Large intestine (tissue), 3 donors: Measurements from ENCODE around the gene MOB3C. TPM values are rescaled to one million over a fixed set of nuclear protein-coding genes. Genes with fewer than 3 reads are reported as not detected.
"Not testable (repeated sequence)": the region's sequence is repeated elsewhere in the genome, so short reads cannot be mapped to it uniquely, and the experiment has no call there.

Source experiments
- DNase-seq, 2 donors: peaks; one replicate each; pipeline versions ENCODE4 v3.0.0 to v3.0.0-alpha.2; 2013
- H3K27ac ChIP-seq: one replicate; pipeline ENCODE4 v1.5.1; 2013; ENCODE audit warnings: low read length
- H3K27me3 ChIP-seq: 2 replicates; pipeline ENCODE4 v1.6.1; 2013; ENCODE audit warnings: low read length; ENCODE audit not compliant: control insufficient read depth, insufficient read depth
- H3K36me3 ChIP-seq: 2 replicates; pipeline ENCODE4 v1.6.1; 2013; ENCODE audit warnings: low read length; ENCODE audit not compliant: control insufficient read depth, insufficient read depth
- H3K4me1 ChIP-seq: one replicate; pipeline ENCODE4 v1.6.1; 2013; ENCODE audit warnings: low read length; ENCODE audit not compliant: control insufficient read depth, insufficient read depth
- H3K4me3 ChIP-seq: one replicate; pipeline ENCODE4 v1.5.1; 2013; ENCODE audit warnings: low read length
- H3K9me3 ChIP-seq: one replicate; pipeline ENCODE4 v1.6.1; 2013; ENCODE audit warnings: mild to moderate bottlenecking, low read depth, low read length, moderate library complexity; ENCODE audit not compliant: control insufficient read depth
- WGBS: methylation state at CpG from one replicate; pipeline ENCODE4 v1.1.5; 2013; ENCODE audit warnings: low lambda C conversion rate; ENCODE audit not compliant: insufficient coverage; 5-methylcytosine and 5-hydroxymethylcytosine counted together
- polyA plus RNA-seq: library from polyadenylated mRNA; unstranded; fragments of 120-200 nt; gene quantifications from one replicate; pipeline ENCODE4 v1.2.1, GENCODE V29; 2013

The MOB3C gene
- polyA plus RNA-seq, 1 donor, result 15.6 TPM

DNA sequence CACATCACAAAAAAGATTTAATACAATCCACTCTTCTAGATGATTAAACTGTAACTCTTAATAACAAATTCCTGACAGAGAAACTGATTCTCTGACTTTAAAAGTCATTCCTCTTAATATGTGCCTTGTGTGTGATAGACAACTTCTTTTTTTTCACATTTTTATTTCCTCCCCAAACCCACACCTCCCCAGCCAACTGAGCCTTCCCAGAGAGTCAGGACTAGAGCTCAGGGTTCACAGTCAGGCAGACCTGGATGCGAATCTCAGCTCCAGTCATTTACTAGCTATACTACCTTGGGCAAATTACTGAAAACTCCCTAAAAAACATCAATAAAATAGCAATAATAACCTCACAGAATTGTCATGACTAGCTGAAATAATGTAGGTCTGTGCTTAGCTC is 37.4 kb upstream of the MOB3C start:
- peaks cover 35% of the 10 kb centered on the region for H3K36me3 ChIP-seq
- no peak overlapping the region for H3K4me3 ChIP-seq
- no CpG with 5 or more reads among the region's 1 CpG for WGBS
- H3K27ac ChIP-seq, result no peak overlapping the region
- H3K4me1 ChIP-seq, result peaks cover 8% of the 10 kb centered on the region
- no peak for DNase-seq
- no peaks in the 10 kb centered on the region for H3K27me3 ChIP-seq
- peaks cover 12% of the 10 kb centered on the region for H3K9me3 ChIP-seq

DNA sequence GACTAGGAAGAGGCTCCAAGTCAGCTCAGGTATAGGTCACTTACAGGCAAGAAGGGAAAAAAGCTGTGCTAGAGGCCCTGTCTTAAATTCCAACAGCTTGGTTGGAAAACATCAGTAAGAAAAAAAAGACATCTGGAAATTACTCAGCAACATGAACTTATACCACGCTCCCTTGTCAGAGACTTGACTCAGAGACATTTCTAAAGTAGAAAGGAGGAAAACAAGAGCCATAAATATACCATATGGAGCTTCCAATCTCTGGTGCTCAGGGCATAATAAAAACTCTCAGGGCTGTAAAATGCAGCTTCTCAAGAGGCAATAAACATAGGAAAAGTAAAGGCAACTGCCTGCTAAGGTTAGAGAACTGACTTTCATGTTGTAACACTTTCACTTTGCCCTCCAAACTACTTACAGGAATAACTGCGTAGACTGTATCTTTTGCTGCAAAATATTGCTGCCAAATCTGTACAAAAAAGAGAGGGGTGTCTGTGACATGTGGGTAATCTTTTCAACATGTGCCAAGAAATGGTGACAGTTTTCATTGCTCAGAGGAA is 36.9 kb upstream of the MOB3C start:
- H3K9me3 ChIP-seq, result peaks cover 12% of the 10 kb centered on the region
- no CpG with 5 or more reads among the region's 2 CpGs for WGBS
- no peaks in the 10 kb centered on the region for H3K27me3 ChIP-seq
- peaks cover 8% of the 10 kb centered on the region for H3K4me1 ChIP-seq
- no peak overlapping the region for H3K27ac ChIP-seq
- peak; percentile 63 to 84 for DNase-seq
- peaks cover 35% of the 10 kb centered on the region for H3K36me3 ChIP-seq
- H3K4me3 ChIP-seq, result no peak overlapping the region

GRCh38 chr1:46652321-46653100 is 35.9 kb upstream of the MOB3C start:
- no peak overlapping the region for H3K4me3 ChIP-seq
- peaks cover 8% of the 10 kb centered on the region for H3K4me1 ChIP-seq
- DNase-seq, result no peak
- H3K27me3 ChIP-seq, result no peaks in the 10 kb centered on the region
- peaks cover 36% of the 10 kb centered on the region for H3K36me3 ChIP-seq
- H3K9me3 ChIP-seq, result peaks cover 16% of the 10 kb centered on the region
- no peak overlapping the region for H3K27ac ChIP-seq
- 60% methylated on average over 2 of the region's 6 CpGs for WGBS

GRCh38 chr1:46651152-46651551 is 34.5 kb upstream of the MOB3C start:
- Histone ChIP-seq H3K36me3 (peaks cover 30% of the 10 kb centered on the region), H3K9me3 (peaks cover 16% of the 10 kb centered on the region)
- not testable (repeated sequence) for H3K4me1 ChIP-seq, H3K4me3 ChIP-seq, H3K27me3 ChIP-seq, DNase-seq, H3K27ac ChIP-seq
- no CpG with 5 or more reads among the region's 3 CpGs for WGBS

DNA sequence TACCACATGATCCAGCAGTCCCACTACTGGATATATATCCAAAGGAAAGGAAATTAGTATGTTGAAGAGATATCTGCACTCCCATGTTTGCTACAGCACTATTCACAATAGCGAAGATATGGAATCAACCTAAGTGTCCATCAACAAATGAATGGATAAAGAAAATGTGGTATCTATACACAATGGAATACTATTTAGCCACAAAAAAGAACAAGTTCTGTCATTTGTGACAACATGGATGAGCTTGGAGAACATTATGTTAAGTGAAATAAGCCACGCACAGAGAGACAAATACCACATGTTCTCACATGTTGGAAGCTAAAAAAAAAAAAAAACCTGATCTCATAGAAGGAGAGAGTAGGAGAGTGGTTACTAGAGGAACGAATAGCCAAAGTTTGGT is 33.9 kb upstream of the MOB3C start:
- peaks cover 8% of the 10 kb centered on the region for H3K4me1 ChIP-seq
- H3K9me3 ChIP-seq, result peaks cover 16% of the 10 kb centered on the region
- H3K27ac ChIP-seq, result no peak overlapping the region
- WGBS, result 100% methylated on average over 1 of the region's 3 CpGs
- H3K4me3 ChIP-seq, result no peak overlapping the region
- peaks cover 25% of the 10 kb centered on the region for H3K36me3 ChIP-seq
- no peaks in the 10 kb centered on the region for H3K27me3 ChIP-seq
- no peak for DNase-seq

GRCh38 chr1:46649764-46650163 is 33.2 kb upstream of the MOB3C start:
- H3K36me3 ChIP-seq, result peaks cover 21% of the 10 kb centered on the region

GRCh38 chr1:46647611-46648010 is 31.0 kb upstream of the MOB3C start:
- Histone ChIP-seq H3K36me3 (peaks cover 24% of the 10 kb centered on the region), H3K9me3 (peaks cover 16% of the 10 kb centered on the region), H3K27ac (no peak overlapping the region), H3K27me3 (no peaks in the 10 kb centered on the region), H3K4me1 (no peaks in the 10 kb centered on the region), H3K4me3 (no peak overlapping the region)
- DNase-seq, result no peak
- no CpG with 5 or more reads among the region's 3 CpGs for WGBS

More at GRCh38 chr1:46649764-46650163, 33.2 kb upstream of the MOB3C start:
- Histone ChIP-seq H3K27ac (no peak overlapping the region), H3K27me3 (no peaks in the 10 kb centered on the region), H3K4me1 (peaks cover 8% of the 10 kb centered on the region), H3K9me3 (peaks cover 16% of the 10 kb centered on the region), H3K4me3 (no peak overlapping the region)
- DNase-seq, result no peak
- WGBS, result 100% methylated on average over 1 of the region's 2 CpGs

DNA sequence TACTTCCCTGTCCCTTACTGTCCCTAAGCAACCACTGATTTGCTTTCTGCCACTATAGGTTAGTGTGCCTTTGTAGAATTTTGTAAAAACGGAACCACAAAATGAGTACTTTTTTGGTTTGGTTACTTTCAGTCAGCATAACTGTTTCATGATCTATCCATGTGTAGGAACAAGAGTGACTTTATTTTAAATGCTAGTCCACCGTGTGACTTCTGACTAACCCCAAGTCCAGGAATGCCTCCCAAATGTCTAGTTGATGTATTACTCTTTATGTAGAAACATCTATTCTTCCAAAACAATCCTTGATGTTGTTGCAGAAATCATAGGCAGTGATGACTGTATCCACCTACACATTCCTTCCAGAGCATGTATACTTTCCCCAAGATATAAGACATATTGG is 30.2 kb upstream of the MOB3C start:
- no peak for DNase-seq

DNA sequence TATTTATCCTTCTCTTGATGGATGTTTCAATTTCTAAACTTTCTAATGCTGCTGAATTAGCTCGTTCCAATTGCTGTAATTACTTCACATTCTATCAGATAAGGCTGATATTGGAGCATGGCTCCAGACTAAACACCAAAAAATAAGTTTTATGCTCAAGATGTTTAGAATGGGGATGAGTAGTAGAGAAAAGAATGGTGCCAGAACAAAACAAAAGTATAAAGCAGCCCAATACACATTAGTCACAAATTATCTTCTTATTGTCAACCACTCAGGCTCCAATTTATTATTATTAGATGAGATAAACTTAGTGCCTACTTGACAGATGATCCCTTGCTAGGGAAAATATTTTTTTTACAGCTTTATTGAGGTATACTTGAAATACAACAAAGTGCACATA is 29.7 kb upstream of the MOB3C start:
- Histone ChIP-seq H3K9me3 (peaks cover 16% of the 10 kb centered on the region), H3K36me3 (peaks cover 24% of the 10 kb centered on the region), H3K4me3 (no peak overlapping the region), H3K4me1 (no peaks in the 10 kb centered on the region), H3K27ac (no peak overlapping the region), H3K27me3 (no peaks in the 10 kb centered on the region)
- no peak for DNase-seq
- 100% methylated on average over 1 of the region's 1 CpG for WGBS

More for the DNA sequence above, 30.2 kb upstream of the MOB3C start:
- no peaks in the 10 kb centered on the region for H3K4me1 ChIP-seq
- peaks cover 16% of the 10 kb centered on the region for H3K9me3 ChIP-seq
- no peak overlapping the region for H3K27ac ChIP-seq
- H3K36me3 ChIP-seq, result peaks cover 24% of the 10 kb centered on the region
- no peaks in the 10 kb centered on the region for H3K27me3 ChIP-seq
- WGBS, result 100% methylated on average over 1 of the region's 2 CpGs
- H3K4me3 ChIP-seq, result no peak overlapping the region

- H3K27ac ChIP-seq, result no peak overlapping the region
- peaks cover 24% of the 10 kb centered on the region for H3K36me3 ChIP-seq
- peaks cover 16% of the 10 kb centered on the region for H3K9me3 ChIP-seq
- no peak for DNase-seq
- H3K27me3 ChIP-seq, result no peaks in the 10 kb centered on the region
- WGBS, result 90% methylated on average over 2 of the region's 4 CpGs
- no peak overlapping the region for H3K4me3 ChIP-seq
- H3K4me1 ChIP-seq, result no peaks in the 10 kb centered on the region
These were observed 29.2 kb upstream of the MOB3C start for GRCh38 chr1:46645815-46646214.

GRCh38 chr1:46643368-46643775 is 26.8 kb upstream of the MOB3C start:
- no peak overlapping the region for H3K27ac ChIP-seq
- H3K27me3 ChIP-seq, result no peaks in the 10 kb centered on the region
- H3K36me3 ChIP-seq, result peaks cover 15% of the 10 kb centered on the region
- H3K4me1 ChIP-seq, result peaks cover 4% of the 10 kb centered on the region
- H3K4me3 ChIP-seq, result no peak overlapping the region
- peaks cover 4% of the 10 kb centered on the region for H3K9me3 ChIP-seq
- no peak for DNase-seq
